Pancreas (tissue), 10 donors: ENCODE data around the gene CCDC102A. TPM values are rescaled to one million over a fixed set of nuclear protein-coding genes. Genes with fewer than 3 reads are reported as not detected.

Experiments
- ATAC-seq, 4 donors: fragments of 200-7000 bp; cut with Tn5 transposase; one replicate each; pipeline versions ENCODE4 v1.8.0 to v1.9.1; 2020; ENCODE audit warnings: mild to moderate bottlenecking in 4 of 4, moderate library complexity in 4 of 4
- DNase-seq, 6 donors: peaks; one replicate each; pipeline ENCODE4 v3.0.0-alpha.2; 2020
- FAIRE-seq: peaks from 2 replicates; lab custom pipeline; 2012; peaks lifted over from hg19 to GRCh38; lab: Jason Lieb, UNC
- H3K27ac ChIP-seq, 4 donors: fragments of 200-600 bp; sonication (generic); 1 replicate in 3 of 4; 2 replicates in 1 of 4; pipeline versions ENCODE4 v1.5.0 to v1.8.0; 2020
- H3K27me3 ChIP-seq, 4 donors: fragments of 200-600 bp; one replicate each; pipeline ENCODE4 v1.8.0; 2021
- H3K36me3 ChIP-seq, 3 donors: fragments of 200-600 bp; sonication (generic) in 1 of 3; one replicate each; pipeline versions ENCODE4 v1.5.0 to v1.8.0; 2020 to 2021
- H3K4me1 ChIP-seq, 3 donors: fragments of 200-600 bp; one replicate each; pipeline ENCODE4 v1.8.0; 2021
- H3K4me3 ChIP-seq, 4 donors: fragments of 200-600 bp; sonication (generic) in 2 of 4; one replicate each; pipeline versions ENCODE4 v1.5.0 to v1.8.0; 2020 to 2021
- H3K9me3 ChIP-seq, 4 donors: fragments of 200-600 bp; one replicate each; pipeline ENCODE4 v1.8.0; 2021
- WGBS, 2 donors: extraction: QIAGEN DNeasy Blood & Tissue Kit; methylation state at CpG; one replicate each; pipeline ENCODE4 v1.1.7; 2013; 5-methylcytosine and 5-hydroxymethylcytosine counted together
- intact Hi-C, 3 donors: fragments of 100-400 bp; cut with DNase I; formaldehyde crosslinking; loops; one replicate each; pipeline versions ENCODE4 v1.11.1 to v1.14.2; 2022
- polyA plus RNA-seq, 2 donors: library from polyadenylated mRNA; stranded (reverse); fragments of 200-250 nt; gene quantifications; one replicate each; pipeline ENCODE4 v1.2.3, GENCODE V29; 2013
- total RNA-seq, 6 donors: library from RNA; stranded (reverse); fragmentation: NEBNext Ultra II Directional in 4 of 6; extraction: Animal tissue kit (Norgen Biotek cat#: 25700) in 4 of 6; gene quantifications; one replicate each; pipeline versions ENCODE4 v1.2.1 to v1.2.4, GENCODE V29; 2021 to 2023
- TF ChIP-seq, protein P1 (sequence below), 4 donors: fragments of 200-600 bp; sonication (generic) in 3 of 4; IDR thresholded peaks; one replicate each; pipeline versions ENCODE4 v1.5.0 to v1.8.0; 2021; ENCODE audit warnings: antibody characterized with exemption in 4 of 4
- donor health status: healthy with polysubstance abuse.
- donor health status: DM: no; HTN: no; CAD: no; lungs with moderate emphysema.
- donor health status: DM: no; HTN: no; CAD: no.
- donor health status: control.
- donor health status: control.
- donor health status: Bipolar disorder and iron deficiency.
- donor health status: DM: yes; HTN: yes; CAD: no.
- donor health status: DM: no; HTN: no; CAD: no.
- donor health status: DM: no; HTN: no; CAD: no.
- donor health status: DM: yes; HTN: yes; CAD: no.

The CCDC102A gene
- total and polyA plus RNA-seq, 8 donors, result 2.2 to 5.8 (median 2.9) TPM

DNA sequence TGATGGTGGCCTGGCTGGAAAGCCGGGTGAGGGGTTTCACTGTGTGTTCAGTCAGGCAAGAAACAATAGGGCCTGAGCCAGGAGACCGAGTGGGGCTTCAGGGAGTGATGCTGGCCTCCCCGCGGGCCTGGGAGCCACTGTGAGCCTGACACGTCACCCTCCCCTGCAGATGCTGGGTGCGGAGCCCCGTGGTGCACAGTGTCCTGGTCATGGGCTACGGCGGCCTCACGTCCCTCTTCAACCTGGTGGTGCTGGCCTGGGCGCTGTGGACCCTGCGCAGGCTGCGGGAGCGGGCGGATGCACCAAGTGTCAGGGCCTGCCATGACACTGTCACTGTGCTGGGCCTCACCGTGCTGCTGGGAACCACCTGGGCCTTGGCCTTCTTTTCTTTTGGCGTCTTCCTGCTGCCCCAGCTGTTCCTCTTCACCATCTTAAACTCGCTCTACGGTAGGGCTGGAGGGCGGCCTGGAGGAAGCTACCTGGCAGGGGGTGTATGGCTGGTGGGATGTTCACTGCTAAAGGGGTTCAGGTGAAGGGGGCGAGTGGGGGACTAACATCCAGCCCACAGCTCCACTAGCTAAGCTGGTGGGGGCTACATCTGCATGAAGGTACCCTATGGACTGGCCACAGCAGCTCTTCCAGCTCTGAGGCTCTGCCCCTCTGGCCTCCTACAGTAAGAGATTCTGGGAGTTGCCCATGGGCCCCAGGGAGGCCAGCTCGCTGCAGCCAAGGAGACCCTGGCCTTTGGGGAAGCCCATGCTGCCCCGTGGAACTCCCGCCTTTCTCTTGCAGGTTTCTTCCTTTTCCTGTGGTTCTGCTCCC is 38.5 kb upstream of the CCDC102A start:
- ATAC-seq, result no peak
- FAIRE-seq, result no peak
- Histone ChIP-seq H3K9me3 (no peaks in the 10 kb centered on the region), H3K4me1 (no peaks in the 10 kb centered on the region), H3K27ac (no peak overlapping the region), H3K27me3 (no peaks in the 10 kb centered on the region), H3K36me3 (no peaks in the 10 kb centered on the region), H3K4me3 (no peak overlapping the region)
- DNase-seq, result peak in 1 of 6 donors; percentile 6
- intact Hi-C loops, result loop anchor here in 1 of 3 donors (10.0 kb wide), 2 partner anchors 150 to 440 kb away; no protein-coding TSS in a partner anchor
- WGBS, 2 donors, result 89 to 93% methylated on average over 24 of the region's 24 CpGs
- TF ChIP-seq, protein P1, sequence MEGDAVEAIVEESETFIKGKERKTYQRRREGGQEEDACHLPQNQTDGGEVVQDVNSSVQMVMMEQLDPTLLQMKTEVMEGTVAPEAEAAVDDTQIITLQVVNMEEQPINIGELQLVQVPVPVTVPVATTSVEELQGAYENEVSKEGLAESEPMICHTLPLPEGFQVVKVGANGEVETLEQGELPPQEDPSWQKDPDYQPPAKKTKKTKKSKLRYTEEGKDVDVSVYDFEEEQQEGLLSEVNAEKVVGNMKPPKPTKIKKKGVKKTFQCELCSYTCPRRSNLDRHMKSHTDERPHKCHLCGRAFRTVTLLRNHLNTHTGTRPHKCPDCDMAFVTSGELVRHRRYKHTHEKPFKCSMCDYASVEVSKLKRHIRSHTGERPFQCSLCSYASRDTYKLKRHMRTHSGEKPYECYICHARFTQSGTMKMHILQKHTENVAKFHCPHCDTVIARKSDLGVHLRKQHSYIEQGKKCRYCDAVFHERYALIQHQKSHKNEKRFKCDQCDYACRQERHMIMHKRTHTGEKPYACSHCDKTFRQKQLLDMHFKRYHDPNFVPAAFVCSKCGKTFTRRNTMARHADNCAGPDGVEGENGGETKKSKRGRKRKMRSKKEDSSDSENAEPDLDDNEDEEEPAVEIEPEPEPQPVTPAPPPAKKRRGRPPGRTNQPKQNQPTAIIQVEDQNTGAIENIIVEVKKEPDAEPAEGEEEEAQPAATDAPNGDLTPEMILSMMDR (IDR thresholded peaks at IDR 0.05), result no peak

DNA sequence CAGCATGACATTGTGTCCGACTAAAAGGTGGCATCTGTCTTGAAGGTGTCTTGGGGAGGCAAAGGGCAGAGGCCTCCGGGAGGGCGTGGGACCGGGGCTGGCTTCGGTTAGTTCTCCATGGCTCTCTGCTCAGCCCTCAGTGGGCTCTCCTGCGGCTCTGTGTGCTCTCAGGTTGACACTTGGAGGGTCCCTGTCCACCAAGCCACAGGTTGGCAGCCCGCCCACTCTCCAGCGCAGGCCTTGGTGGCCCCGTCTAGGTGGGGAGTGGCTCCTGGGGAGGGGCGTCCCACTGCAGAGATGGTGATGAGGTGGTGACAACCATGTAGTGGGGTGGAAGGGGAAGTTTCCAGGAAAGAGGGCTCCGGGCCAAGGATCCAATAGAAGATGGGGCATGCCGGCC is 37.7 kb upstream of the CCDC102A start:
- Histone ChIP-seq H3K4me1 (no peaks in the 10 kb centered on the region), H3K9me3 (no peaks in the 10 kb centered on the region), H3K36me3 (no peaks in the 10 kb centered on the region), H3K27ac (no peak overlapping the region), H3K4me3 (no peak overlapping the region), H3K27me3 (no peaks in the 10 kb centered on the region)
- ATAC-seq, result no peak
- WGBS, 2 donors, result 86 to 88% methylated on average over 12 of the region's 12 CpGs
- TF ChIP-seq, protein P1 (IDR thresholded peaks at IDR 0.05), result no peak
- intact Hi-C loops, result loop anchor here in 1 of 3 donors (10.0 kb wide), 2 partner anchors 151 to 441 kb away; no protein-coding TSS in a partner anchor
- peak in 1 of 6 donors; percentile 44 for DNase-seq
- FAIRE-seq, result no peak

DNA sequence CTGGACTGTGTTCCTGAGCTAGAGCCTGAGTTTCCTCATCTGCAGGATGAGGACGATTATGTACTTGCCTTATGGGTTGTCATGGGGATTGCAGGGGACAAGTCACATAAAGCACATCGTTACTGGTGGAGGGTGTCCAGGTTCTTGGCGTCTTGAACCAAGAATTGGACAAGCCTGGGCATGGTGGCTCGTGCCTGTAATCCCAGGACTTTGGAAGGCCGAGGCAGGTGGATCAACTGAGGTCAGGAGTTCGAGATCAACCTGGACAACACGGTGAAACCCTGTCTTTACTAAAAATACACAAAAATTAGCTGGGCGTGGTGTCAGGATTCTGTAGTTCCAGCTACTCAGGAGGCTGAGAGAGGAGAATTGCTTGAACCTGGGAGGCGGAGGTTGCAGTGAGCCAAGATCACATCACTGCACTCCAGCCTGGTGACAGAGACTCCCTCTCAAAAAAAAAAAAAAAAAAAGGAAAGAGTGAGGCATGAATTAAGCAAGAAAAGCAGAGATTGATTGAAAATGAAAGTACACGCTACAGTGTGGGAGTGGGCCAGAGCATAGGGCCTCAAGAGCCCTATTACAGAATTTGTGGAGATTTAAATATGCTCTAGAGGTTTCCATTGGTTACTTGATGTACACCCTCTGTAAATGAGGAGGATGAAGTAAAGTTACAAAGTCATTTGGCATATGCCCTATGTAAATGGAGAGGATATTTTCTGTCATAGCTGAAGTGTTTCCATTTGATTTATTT is 36.8 kb upstream of the CCDC102A start:
- DNase-seq, result no peak
- 86 to 87% methylated on average over 10 of the region's 10 CpGs for WGBS, 2 donors
- no peak for FAIRE-seq
- intact Hi-C loops, result loop anchor here in 1 of 3 donors (10.0 kb wide), 2 partner anchors 152 to 442 kb away; no protein-coding TSS in a partner anchor
- Histone ChIP-seq H3K9me3 (no peaks in the 10 kb centered on the region), H3K36me3 (no peaks in the 10 kb centered on the region), H3K4me1 (no peaks in the 10 kb centered on the region), H3K4me3 (no peak overlapping the region), H3K27me3 (no peaks in the 10 kb centered on the region), H3K27ac (no peak overlapping the region)
- TF ChIP-seq, protein P1 (IDR thresholded peaks at IDR 0.05), result no peak
- ATAC-seq, result no peak

DNA sequence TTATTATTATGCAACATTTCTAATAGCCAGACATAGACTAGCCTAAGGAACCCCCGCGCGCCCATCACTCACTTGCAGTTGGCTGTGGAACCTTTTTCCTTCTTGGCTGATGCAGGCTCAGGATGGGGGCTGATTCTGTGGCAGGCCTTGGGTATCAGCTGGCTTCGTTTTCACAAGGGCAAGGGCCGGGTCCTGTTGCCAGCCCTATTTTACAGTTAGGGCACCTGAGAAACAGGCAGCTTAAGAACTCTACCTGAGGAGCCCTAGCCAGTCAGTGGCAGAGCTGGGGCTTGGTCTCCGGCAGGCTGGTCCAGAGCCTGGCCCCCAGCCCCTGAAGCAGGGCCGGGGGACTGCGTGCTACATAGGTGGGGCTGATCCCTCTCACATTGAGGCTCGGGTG is 34.7 kb upstream of the CCDC102A start:
- no peak for ATAC-seq

More for the DNA sequence above, 34.7 kb upstream of the CCDC102A start:
- Histone ChIP-seq H3K9me3 (no peaks in the 10 kb centered on the region), H3K27me3 (no peaks in the 10 kb centered on the region), H3K4me1 (no peaks in the 10 kb centered on the region), H3K36me3 (no peaks in the 10 kb centered on the region), H3K4me3 (no peak overlapping the region), H3K27ac (no peak overlapping the region)
- TF ChIP-seq, protein P1 (IDR thresholded peaks at IDR 0.05), result no peak
- DNase-seq (no peak), FAIRE-seq (no peak)
- intact Hi-C loops, result loop anchor here in 1 of 3 donors (10.0 kb wide), 2 partner anchors 154 to 444 kb away; no protein-coding TSS in a partner anchor
- WGBS, 2 donors, result 87 to 94% methylated on average over 9 of the region's 9 CpGs
